Activated naive CD4-positive, alpha-beta T cell (primary cell): ENCODE results near the gene MAJIN.
A peak's percentile ranks its signal among the peaks of the same experiment; 100 is the strongest.

Experiments used
- DNase-seq, 4 experiments: peaks; one replicate each; lab custom pipeline; 2025; lab: John Stamatoyannopoulos, UW

MAJIN gene

GRCh38 chr11:64932324-64932723, 39.6 kb downstream of the MAJIN start:
- DNase-seq = no peak

- no peak for DNase-seq
Measured at GRCh38 chr11:64931290-64931689, 40.6 kb downstream of the MAJIN start.

DNA sequence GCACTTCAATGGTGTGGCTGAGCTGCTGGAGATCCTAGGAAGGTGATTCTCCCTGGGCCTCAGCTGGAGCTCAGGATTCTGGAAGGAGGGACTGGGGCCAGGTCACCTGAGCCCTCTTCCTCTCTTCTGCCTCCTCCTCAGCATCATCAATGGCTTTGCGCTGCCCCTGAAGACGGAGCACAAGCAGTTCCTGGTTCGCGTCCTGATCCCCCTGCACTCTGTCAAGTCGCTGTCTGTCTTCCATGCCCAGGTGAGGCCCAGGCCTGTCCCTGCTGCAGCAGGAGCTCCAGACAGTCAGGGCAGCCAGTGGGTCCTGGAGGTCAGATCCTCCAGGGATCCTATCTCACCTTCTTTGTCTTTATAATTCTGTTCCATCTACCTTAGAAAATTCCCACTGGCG, 41.6 kb downstream of the MAJIN start:
- DNase-seq = no peak

- DNase-seq = no peak
Measured at GRCh38 chr11:64929625-64930024, 42.3 kb downstream of the MAJIN start.

DNA sequence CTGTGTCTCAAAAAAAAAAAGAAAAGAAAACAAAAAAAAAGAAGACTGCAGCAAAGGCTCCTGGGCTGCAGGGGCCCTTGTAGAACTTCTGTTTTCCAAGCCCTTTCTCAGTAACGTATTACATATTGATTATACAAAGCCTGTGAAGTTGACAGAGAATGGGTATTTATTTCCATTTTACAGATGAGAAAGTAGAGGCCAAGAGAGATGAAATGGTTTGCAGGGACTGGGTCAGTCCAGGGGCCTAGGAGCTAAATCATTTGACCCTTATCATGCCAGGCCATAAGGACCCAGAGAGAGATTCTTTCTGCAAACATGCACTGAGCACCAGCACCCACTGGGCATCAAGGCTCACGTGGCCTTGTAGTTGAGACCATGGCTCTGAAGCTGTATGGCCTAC, 43.0 kb downstream of the MAJIN start:
- no peak for DNase-seq

- DNase-seq = no peak
Measured at GRCh38 chr11:64926689-64927088, 45.2 kb downstream of the MAJIN start.

DNA sequence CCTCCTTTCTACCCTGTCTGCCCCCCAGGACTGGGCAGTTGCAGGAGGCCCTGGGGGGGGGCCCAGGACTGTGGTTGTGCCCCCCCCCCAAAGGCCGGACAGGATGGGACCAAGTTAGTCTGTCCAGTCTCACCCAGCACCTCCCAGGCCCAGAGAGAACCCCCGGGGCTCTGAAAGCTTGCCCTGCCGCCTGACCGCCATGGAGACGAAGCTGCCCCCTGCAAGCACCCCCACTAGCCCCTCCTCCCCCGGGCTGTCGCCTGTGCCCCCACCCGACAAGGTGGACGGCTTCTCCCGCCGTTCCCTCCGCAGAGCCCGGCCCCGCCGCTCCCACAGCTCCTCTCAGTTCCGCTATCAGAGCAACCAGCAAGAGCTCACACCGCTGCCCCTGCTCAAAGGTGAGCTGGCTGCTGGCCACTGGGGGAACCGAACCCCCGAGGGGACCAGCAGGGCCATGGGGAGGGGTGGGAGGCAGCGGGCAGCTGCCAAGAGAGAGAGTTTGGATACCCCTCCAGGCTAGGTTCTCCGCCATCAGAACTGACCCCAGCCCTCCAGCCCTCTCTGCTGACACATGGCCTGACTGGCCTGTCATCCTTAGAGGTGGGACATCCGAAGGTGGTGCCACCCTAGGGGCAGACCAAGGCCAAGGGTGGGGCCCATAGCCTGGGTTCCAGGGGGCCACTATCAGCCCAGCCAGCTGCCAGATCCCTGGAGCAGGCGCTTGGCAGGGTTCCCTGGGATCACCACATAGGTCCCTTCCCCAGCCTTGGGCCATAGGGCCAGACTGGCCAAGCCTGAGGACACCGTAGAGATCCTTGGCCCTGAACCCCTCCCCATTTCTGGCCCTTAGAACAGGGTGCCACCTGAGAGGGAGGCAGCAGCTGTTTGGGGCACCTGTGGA, 46.1 kb downstream of the MAJIN start:
- DNase-seq = no peak

DNA sequence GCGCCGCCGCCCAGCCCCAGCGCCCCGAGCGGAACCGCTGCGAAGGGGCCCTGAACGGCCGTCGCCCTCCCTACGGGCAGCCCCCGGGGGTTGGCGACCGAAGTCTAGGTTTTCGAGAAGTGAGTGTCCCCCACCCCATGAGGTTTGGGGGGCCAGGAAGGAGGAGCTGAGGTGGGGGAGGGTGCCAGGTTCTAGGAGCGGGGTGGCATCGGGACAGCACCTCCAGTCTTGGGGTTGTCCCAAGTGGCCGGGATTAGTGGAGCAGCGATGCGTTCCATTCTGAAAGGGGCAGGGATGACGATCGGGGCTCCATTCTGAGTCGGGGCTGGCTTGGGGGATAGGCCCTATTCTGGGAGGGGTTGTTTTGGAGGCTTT, 47.0 kb downstream of the MAJIN start:
- DNase-seq = no peak

DNA sequence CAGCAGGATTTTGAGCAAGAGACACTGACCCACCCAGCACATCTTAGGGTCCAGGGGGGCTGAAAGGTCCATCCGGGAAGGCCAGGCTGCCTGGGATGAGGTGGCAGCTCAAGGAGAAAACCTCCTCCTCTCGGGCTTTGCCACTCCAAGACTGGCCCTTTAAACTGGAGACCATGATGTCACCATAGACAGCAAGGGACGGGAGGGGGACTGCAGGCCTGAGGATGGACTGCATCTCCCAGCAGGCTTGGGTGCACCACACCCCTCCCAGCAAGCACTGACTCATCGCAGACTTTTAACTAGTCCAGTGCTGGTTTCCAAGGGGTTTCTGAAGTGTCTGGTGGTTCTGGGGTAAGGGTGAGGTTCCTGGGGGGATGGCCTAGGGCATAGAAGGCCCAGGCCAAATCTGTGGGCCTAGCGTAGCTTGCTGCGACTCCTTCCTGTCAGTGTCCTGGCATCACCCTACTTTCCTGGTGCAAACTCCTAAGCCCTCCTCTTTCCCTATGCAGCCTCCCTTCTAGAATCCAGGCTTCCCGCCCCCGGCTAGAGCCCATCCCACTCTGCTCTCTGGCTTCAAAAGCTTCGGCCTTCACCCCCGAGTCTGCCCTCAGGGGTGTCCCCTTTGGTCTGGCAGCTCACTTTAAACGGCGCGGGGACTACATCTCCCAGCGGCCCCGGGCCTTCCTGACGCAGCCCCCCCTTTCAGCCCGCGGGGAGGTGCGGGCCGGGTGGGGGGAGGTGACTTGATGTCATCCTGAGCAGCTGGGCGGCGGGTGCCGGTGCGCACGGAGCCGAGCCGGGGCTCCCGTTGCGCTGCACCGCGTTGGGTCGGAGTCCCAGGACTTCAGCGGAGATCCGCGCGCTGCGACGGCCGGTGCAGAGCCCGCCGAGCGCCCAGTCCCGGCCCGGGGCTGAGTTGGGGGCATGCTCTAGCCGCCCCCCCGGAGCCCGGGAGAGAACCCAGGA, 47.7 kb downstream of the MAJIN start, which contains the start of gene PPP2R5B:
Gene PPP2R5B, plus strand, starts transcription at position 746 of the 966 bp plus-strand sequence. CDS start 1,046 bp downstream, outside the sequence.
- DNase-seq = peak; percentile 50 to 91 (median 64)

- no peak for DNase-seq
Measured at GRCh38 chr11:64923151-64923661, 48.7 kb downstream of the MAJIN start.

DNA sequence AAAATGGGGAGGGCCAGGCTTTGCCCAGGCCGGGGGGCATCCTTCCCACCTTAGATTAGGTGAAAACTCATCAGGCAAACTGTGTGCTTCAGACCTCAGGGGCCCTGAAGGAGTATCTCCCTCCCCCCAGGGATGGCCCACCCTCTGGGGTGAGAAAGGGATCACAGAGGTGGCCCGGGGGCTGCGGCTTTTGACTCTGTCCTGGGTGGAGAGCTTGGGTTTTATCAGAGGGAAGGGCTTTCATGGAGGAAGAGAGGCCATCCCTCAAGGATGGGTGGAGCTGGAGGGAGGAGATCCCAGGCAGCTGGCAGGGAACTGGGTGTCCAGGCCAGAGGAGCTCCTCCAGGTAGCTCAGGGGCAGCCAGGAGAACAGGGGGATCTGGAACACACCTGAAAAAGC, 50.5 kb downstream of the MAJIN start:
- DNase-seq = no peak

DNA sequence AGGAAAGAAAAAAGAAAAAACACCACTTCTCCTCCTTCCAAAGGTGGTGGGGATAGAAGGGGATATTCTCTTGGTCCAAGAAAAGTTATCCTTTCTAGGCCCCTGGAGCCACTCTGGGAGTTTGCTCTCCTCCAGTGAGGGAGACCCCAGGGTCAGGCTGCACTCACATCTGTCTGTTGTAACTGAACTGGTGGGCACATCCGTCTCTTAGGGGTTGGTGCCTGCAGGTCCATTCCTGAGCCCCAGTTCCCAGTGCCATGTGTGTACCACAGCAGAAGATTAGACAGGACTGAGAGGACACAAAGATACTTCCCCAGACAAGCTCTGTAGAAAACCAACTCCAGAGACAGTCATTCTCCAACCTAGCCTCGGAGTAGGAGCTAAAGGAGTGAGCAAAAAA, 51.8 kb downstream of the MAJIN start:
- no peak for DNase-seq

- DNase-seq = no peak
Measured at GRCh38 chr11:64919627-64920026, 52.3 kb downstream of the MAJIN start.

GRCh38 chr11:64918017-64918416, 53.9 kb downstream of the MAJIN start:
- DNase-seq = no peak

- no peak for DNase-seq
Measured at GRCh38 chr11:64917663-64917995, 54.3 kb downstream of the MAJIN start.

DNA sequence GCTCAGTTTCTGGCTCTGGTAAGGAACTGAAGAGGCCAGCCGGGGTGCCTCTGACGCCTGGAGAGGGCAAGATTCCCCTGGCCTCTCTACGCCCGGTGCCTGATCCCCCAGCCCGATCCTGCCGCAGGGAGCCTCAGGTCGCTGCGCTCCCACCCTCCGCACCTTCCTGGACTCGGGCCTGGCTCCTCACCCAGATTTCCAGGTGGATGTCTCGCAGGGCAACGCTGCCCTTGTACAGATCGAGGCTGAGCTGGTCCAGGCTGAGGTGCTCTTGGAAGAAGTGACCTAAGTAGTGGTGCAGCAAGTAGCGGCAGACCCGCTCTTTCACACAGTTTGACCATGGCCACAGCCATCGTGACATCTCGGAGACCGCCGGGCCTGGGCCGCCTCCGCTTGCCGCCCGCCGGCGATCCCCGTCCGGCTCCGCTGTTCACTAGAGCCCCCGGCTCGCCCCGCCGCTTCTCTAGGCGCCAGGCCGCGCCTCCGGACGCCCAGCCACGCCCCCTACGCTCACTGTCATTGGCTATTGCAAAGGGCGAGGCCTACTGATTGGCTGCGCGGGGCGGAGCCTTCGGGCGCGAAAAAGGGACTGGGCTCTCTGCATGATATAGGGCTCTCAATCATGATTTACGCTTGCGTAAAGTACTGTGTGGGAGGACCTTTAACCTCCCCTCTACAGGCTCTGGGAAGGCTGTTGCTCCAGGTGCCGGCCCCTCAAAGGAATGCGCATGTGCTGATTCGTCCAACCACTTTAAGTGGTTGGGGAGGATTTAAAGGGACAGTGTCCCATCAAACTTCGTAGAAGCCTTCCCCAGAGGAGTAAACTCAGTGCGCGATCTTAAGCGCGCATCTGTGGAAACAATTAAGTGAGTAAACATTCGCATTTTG, 54.9 kb downstream of the MAJIN start, which contains the start of gene ATG2A:
Gene ATG2A, minus strand, starts transcription at position 435 of the 888 bp plus-strand sequence. Its CDS starts 74 bp downstream, at position 361.
- DNase-seq = peak; percentile 93 to 99 (median 96)

DNA sequence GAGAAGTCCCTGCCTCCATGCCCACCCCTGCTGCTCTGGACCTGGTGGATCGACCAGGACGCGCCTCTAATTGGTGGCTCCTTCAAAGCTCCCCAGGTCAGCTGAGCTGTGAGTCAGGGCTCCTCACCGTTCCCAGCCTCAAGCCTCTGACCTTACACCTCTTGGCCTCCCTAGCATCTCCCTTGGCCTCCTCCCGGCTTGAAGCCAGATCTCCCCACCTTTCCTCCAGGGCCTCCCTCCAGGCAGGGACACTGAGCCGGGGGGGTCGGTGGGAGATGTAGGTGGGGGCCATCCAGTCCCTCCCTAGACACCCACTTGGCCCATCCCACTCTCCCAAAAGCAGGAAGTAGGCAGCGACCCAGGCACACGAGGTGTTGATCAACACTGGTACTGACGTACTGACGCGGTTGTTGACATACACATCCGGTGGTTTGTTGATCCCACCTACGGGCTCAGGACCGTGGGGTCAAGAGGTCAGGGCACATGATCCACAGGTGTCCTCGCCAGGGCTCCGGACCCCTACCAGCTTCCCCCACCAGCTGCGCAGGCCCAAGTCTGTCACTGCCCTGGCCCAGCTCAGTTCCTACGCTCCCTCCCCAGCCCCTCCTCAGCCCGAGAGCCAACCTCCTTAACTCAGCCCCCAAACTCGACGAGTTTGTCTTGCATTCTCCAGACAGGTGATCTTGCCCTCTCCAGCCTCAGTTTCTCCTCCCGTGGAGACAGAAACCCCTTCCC, 55.7 kb downstream of the MAJIN start:
- peak in 1 of 4 experiments; percentile 30 for DNase-seq

DNA sequence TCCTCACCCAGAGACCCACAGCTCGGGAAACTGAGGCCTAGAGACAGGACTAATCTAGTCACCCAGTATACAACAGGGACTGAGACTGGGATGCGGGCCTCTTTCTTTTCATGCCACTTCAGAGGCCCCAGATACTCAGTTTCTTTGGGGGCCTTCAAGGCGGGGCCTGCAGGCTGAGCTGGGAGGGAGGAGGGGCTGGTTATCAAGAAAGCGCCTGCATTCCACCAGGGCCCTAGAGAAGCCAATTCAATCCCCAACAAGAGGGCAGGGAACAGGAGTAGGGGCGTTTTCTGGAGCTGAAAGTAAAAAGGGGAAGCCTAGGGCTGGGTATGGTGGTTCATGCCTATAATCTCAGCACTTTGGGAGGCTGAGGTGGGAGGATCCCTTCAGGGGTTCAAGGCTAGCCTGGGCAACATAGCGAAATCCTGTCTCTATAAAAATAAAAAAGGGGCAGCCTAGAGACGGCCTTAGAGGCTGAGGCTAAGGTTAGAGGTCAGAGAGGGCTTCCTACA, 56.5 kb downstream of the MAJIN start:
- no peak for DNase-seq

DNA sequence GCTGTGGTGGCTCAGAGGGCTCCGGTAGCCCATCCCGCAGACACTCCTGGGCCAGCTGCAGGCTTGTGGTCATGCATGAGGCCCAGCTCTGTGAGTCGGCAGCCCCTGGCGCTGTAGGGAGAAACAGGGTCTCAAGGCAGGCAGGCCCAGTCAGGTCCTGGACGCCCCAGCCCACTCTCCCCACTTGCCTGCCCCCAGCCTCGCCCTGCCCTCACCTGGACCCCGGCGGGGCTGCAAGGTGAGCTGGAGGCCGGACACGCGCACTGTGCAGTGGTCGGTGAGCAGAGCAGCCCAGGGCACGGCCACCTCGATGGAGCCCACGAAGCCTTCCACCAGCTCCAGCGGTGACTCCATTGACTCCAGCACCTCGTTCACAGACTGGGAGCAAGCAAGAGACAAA, 57.8 kb downstream of the MAJIN start:
- no peak for DNase-seq

DNA sequence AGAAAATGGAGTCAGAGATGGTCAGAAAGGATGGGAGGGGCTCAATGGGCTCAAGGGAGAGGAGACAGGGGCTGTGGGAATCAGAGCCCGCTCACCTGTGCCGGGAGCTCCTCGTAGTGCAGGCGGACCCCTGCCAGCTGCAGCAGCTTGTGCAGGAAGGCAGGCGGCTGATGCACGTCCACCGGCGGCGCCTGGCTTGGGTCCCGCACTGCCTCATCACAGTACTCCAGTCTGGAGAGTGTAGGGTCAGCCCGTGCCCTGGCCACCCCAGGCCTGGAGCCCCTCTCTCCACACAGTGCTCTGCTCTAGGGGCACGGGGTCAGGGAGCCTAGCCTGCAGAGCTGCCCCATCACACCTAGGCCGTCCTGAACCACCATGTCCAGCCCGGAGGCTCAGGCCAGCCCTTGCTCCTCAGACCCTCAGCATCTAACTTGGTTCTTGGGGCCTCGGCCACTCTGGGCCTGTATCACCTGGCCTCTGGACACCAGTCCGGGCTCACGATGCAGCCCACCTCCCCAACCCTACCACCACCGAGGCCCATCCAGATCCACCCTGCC, 58.7 kb downstream of the MAJIN start:
- no peak for DNase-seq
